Coronary artery (tissue), 2 donors: ENCODE results near the gene TLDC2.
A peak's percentile ranks its signal among the peaks of the same experiment; 100 is the strongest.

Experiments
- DNase-seq: peaks from one replicate; pipeline ENCODE4 v3.0.0-alpha.2; 2017; ENCODE audit warnings: low spot score
- H3K27ac ChIP-seq, 2 donors: fragments of 200-600 bp; sonication (generic); one replicate each; pipeline ENCODE4 v1.5.1; 2016 to 2019
- H3K4me3 ChIP-seq: fragments of 200-600 bp; sonication (generic); 2 replicates; pipeline ENCODE4 v1.5.1; 2016; ENCODE audit warnings: mild to moderate bottlenecking, moderate library complexity
- CTCF ChIP-seq: fragments of 200-600 bp; sonication (generic); IDR thresholded peaks from one replicate; pipeline ENCODE4 v1.5.1; 2019; ENCODE audit warnings: antibody characterized with exemption

Gene TLDC2

DNA sequence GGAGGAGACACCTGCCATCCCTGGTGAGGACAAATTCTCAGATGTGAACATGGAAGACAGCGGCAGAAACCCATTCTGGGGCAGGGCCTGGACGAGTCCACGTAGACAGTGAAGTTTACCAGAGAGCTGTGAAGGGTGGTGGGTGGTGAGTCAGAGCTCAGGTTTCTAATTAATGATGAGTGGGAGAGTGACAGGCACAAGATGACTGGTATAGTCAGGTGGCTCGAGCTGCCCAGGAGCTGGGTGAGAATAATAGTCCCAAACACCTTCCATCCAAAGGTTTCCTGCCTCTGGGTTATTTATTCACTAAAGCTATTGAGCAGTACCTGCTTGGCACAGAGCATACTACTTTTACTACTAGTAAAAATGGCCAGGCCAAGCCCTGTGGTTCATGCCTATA, 6.0 kb downstream of the TLDC2 start:
- H3K27ac ChIP-seq, result no peak overlapping the region
- no peak for TF ChIP-seq CTCF
- no peak for DNase-seq
- H3K4me3 ChIP-seq, result no peak overlapping the region

DNA sequence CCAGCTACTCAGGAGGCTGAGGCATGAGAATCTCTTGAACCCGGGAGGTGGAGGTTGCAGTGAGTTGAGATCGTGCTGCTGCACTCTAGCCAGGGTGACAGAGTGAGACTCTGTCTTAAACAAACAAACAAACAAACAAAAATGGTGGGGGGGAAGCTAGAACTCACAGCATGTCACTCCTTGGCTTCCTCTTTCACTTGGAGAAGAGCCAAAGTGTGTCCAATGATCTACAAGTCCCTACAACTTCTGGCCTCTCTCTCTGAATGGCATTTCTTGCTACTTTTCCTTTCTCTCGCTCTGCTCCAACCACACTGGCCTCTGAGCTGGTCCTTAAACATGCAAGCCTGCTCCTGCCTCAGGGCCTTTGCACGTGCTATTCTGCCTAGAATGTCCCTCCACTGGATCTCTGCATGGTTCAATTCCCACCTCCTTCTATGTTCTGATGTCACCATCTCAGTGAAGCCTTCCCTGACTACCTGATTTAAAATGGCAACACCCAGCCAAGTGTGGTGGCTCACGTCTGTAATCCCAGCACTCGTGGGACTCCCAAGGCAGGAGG, 8.1 kb downstream of the TLDC2 start:
- TF ChIP-seq CTCF, result no peak
- DNase-seq, result no peak
- H3K4me3 ChIP-seq, result no peak overlapping the region

GRCh38 chr20:36885356-36885755, 9.4 kb downstream of the TLDC2 start:
- no peak overlapping the region for H3K27ac ChIP-seq
- no peak for DNase-seq
- TF ChIP-seq CTCF, result no peak
- no peak overlapping the region for H3K4me3 ChIP-seq

More for the DNA sequence above, 8.1 kb downstream of the TLDC2 start:
- H3K27ac ChIP-seq, result no peak overlapping the region

- H3K4me3 ChIP-seq, result no peak overlapping the region
- peak; percentile 85 for DNase-seq
- peak overlapping the region in 1 of 2 donors; percentile 12 for H3K27ac ChIP-seq
These were observed 11.2 kb downstream of the TLDC2 start for GRCh38 chr20:36886859-36887751.

DNA sequence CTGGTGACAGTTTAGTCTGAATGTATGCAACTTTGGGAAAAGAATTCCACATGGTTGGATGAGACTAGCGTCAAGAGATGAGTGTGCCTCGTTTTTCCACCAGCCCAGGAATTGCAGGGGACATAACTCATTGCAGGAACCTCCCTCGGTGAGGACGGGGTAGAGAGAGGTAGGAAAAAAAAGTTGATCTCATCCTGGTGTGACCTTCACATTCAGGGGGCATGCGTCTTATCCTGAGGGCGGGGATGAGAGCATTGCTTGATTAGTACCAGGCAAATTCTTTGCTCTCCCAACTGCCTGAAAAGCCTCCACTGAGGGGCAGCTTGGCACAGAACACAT, 11.8 kb downstream of the TLDC2 start:
- peak overlapping the region in 1 of 2 donors; percentile 12 for H3K27ac ChIP-seq
- DNase-seq, result no peak
- no peak for TF ChIP-seq CTCF
- no peak overlapping the region for H3K4me3 ChIP-seq

More at GRCh38 chr20:36886859-36887751, 11.2 kb downstream of the TLDC2 start:
- TF ChIP-seq CTCF, result peak; percentile 93

DNA sequence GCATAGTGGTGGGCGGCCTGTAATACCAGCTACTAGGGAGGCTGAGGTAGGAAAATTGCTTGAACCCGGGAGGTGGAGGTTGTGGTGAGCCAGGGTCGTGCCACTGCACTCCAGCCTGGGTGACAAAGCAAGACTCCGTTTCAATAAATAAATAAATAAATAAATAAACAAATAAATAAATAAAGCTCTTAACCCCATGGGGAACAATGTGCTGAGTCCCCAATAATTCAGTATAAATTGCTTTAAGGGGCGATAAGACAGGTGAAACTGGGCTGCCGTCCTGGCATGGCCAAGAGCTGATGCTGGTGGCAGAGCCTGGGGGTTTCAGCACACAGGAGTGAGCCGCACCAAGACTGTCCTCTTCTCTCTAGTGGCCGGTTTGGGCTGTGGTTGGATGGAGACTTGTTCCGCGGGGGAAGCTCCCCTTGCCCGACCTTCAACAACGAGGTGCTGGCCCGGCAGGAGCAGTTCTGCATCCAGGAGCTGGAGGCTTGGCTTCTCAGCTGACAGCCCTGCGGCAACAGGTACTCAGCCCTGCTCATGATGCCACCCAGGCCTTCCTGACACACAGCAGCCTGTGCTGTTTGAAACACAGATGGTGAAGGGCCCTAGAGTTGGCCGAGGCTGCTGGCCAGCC, 13.1 kb downstream of the TLDC2 start:
- Histone ChIP-seq H3K27ac (no peak overlapping the region), H3K4me3 (no peak overlapping the region)
- TF ChIP-seq CTCF, result no peak
- no peak for DNase-seq
